Tibial nerve (tissue), 4 donors: Measurements from ENCODE around the gene RPS19BP1.

Experiments
- EP300 ChIP-seq, 2 donors: sonication (generic); formaldehyde crosslinking; IDR thresholded peaks; one replicate each; pipeline ENCODE4 v1.6.1; 2017; ENCODE audit warnings: antibody characterized with exemption in 2 of 2, mild to moderate bottlenecking in 1 of 2
- POLR2A ChIP-seq, 2 donors: fragments of 450-650 bp; IDR thresholded peaks; one replicate each; pipeline ENCODE4 v1.6.1; 2017; ENCODE audit warnings: antibody characterized with exemption in 2 of 2, mild to moderate bottlenecking in 2 of 2, moderate library complexity in 2 of 2
- TF ChIP-seq, protein P1 (sequence below), 5 experiments: fragments of 200-600 bp in 3 of 5; fragments of 450-650 bp in 2 of 5; sonication (generic) in 3 of 5; IDR thresholded peaks; one replicate each; pipeline ENCODE4 v1.5.1; 2016 to 2019; ENCODE audit warnings: antibody characterized with exemption in 5 of 5, mild to moderate bottlenecking in 3 of 5, moderate library complexity in 2 of 5

DNA sequence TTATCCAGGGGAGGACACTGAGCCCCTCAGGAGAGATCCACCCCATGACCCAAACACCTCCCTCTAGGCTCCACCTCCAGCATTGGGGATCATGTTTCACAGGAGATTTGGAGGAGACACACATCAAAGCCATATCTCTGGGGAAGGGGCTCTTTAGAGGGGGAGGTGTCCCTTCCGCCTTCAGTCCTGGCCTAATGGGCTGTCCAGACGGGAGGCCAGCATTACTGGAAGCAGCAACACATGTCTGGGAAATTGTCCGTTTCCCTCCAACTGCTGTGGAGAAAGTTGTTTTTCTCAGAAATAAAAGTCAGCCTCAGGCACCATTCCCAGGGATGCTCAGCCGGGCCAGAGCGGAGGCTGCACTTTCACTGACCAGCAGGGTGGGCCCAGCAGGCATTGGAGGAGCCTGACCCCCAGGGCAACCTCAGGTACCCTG lies 47.5 kb upstream of the RPS19BP1 start:
- TF ChIP-seq, protein P1, sequence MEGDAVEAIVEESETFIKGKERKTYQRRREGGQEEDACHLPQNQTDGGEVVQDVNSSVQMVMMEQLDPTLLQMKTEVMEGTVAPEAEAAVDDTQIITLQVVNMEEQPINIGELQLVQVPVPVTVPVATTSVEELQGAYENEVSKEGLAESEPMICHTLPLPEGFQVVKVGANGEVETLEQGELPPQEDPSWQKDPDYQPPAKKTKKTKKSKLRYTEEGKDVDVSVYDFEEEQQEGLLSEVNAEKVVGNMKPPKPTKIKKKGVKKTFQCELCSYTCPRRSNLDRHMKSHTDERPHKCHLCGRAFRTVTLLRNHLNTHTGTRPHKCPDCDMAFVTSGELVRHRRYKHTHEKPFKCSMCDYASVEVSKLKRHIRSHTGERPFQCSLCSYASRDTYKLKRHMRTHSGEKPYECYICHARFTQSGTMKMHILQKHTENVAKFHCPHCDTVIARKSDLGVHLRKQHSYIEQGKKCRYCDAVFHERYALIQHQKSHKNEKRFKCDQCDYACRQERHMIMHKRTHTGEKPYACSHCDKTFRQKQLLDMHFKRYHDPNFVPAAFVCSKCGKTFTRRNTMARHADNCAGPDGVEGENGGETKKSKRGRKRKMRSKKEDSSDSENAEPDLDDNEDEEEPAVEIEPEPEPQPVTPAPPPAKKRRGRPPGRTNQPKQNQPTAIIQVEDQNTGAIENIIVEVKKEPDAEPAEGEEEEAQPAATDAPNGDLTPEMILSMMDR (IDR thresholded peaks at IDR 0.05) = no peak
- TF ChIP-seq EP300 (IDR thresholded peaks at IDR 0.05) (no peak), POLR2A (IDR thresholded peaks at IDR 0.05) (no peak)
